ENCODE measurements around the gene SDK1.
A peak's percentile ranks its signal among the peaks of the same experiment; 100 is the strongest.

SDK1 gene

GRCh38 chr7:3787717-3788264 lies 486.7 kb downstream of the SDK1 start:
- H4K91ac ChIP-seq (ENCODE audit: low read depth, low read length, poor library complexity): no peak overlapping the region
- H3K4me1 ChIP-seq (ENCODE audit: control insufficient read depth in 2 of 2, insufficient read depth in 1 of 2, low read depth in 1 of 2, low read length in 2 of 2): peaks cover 0 to 8% of the 10 kb centered on the region in 2 donors
- H3K9me3 ChIP-seq (replicated peaks in 1 of 2; ENCODE audit: control insufficient read depth in 2 of 2, insufficient read depth in 1 of 2, low read depth in 1 of 2, low read length in 2 of 2): peaks cover 0 to 3% of the 10 kb centered on the region in 2 donors
- H2BK5ac ChIP-seq (ENCODE audit: low read length): no peak overlapping the region
- H2BK120ac ChIP-seq (ENCODE audit: low read depth, low read length): no peak overlapping the region
- H3K79me1 ChIP-seq (ENCODE audit: low read depth, low read length): no peaks in the 10 kb centered on the region
- no peak overlapping the region for H3K23ac ChIP-seq (ENCODE audit: low read depth, low read length, poor library complexity)
- no peak overlapping the region for H4K8ac ChIP-seq (ENCODE audit: low read depth, low read length)
- no CpG with 5 or more reads among the region's 15 CpGs for WGBS, 2 donors (ENCODE audit: extremely low coverage in 2 of 2, insufficient read length in 2 of 2, insufficient replicate concordance in 1 of 2)
- no peaks in the 10 kb centered on the region for H3K27me3 ChIP-seq (ENCODE audit: control insufficient read depth in 3 of 3, insufficient read depth in 3 of 3, low read depth in 1 of 3, low read length in 3 of 3)
- peak overlapping the region; percentile 69 for H2BK12ac ChIP-seq (ENCODE audit: low read length)
- no peak overlapping the region for H3K27ac ChIP-seq (replicated peaks; ENCODE audit: low read length)
- no peak for DNase-seq (ENCODE audit: low spot score)
- no peak overlapping the region for H3K4me2 ChIP-seq (ENCODE audit: insufficient read depth, low read length, poor library complexity, severe bottlenecking)
- H3K4ac ChIP-seq (ENCODE audit: low read length): no peak overlapping the region
- no peak overlapping the region for H3K9ac ChIP-seq (ENCODE audit: low read depth, low read length, poor library complexity)
- no peak overlapping the region for H2BK15ac ChIP-seq (ENCODE audit: low read length)
- no peak overlapping the region for H2AK5ac ChIP-seq (ENCODE audit: low read depth, low read length)
- H3K18ac ChIP-seq (ENCODE audit: low read length): no peak overlapping the region
- H3K14ac ChIP-seq (ENCODE audit: low read length): no peak overlapping the region
- no peaks in the 10 kb centered on the region for H3K36me3 ChIP-seq (replicated peaks in 1 of 2; ENCODE audit: control insufficient read depth in 2 of 2, insufficient read depth in 2 of 2, low read length in 2 of 2)
- no peak overlapping the region for H3K4me3 ChIP-seq (ENCODE audit: low read length in 2 of 2)
- peak overlapping the region; percentile 47 for H2AFZ ChIP-seq (ENCODE audit: low read length)

- H3K4me3 ChIP-seq (ENCODE audit: low read length in 2 of 2): no peak overlapping the region
- no peak overlapping the region for H3K27ac ChIP-seq (replicated peaks; ENCODE audit: low read length)
- DNase-seq (ENCODE audit: low spot score): no peak
- no peak overlapping the region for H3K14ac ChIP-seq (ENCODE audit: low read length)
- H2BK5ac ChIP-seq (ENCODE audit: low read length): no peak overlapping the region
- no peak overlapping the region for H2AFZ ChIP-seq (ENCODE audit: low read length)
- no peak overlapping the region for H2BK12ac ChIP-seq (ENCODE audit: low read length)
- no peaks in the 10 kb centered on the region for H3K79me1 ChIP-seq (ENCODE audit: low read depth, low read length)
- H3K9ac ChIP-seq (ENCODE audit: low read depth, low read length, poor library complexity): no peak overlapping the region
- H3K4me1 ChIP-seq (ENCODE audit: control insufficient read depth in 2 of 2, insufficient read depth in 1 of 2, low read depth in 1 of 2, low read length in 2 of 2): peaks cover 0 to 7% of the 10 kb centered on the region in 2 donors
- no peak overlapping the region for H3K4me2 ChIP-seq (ENCODE audit: insufficient read depth, low read length, poor library complexity, severe bottlenecking)
- H3K4ac ChIP-seq (ENCODE audit: low read length): no peak overlapping the region
- H3K9me3 ChIP-seq (replicated peaks in 1 of 2; ENCODE audit: control insufficient read depth in 2 of 2, insufficient read depth in 1 of 2, low read depth in 1 of 2, low read length in 2 of 2): no peaks in the 10 kb centered on the region
- WGBS, 2 donors (ENCODE audit: extremely low coverage in 2 of 2, insufficient read length in 2 of 2, insufficient replicate concordance in 1 of 2): no CpG with 5 or more reads among the region's 2 CpGs
- no peak overlapping the region for H2BK15ac ChIP-seq (ENCODE audit: low read length)
- no peak overlapping the region for H3K23ac ChIP-seq (ENCODE audit: low read depth, low read length, poor library complexity)
- no peak overlapping the region for H3K18ac ChIP-seq (ENCODE audit: low read length)
- H2AK5ac ChIP-seq (ENCODE audit: low read depth, low read length): no peak overlapping the region
- H3K36me3 ChIP-seq (replicated peaks in 1 of 2; ENCODE audit: control insufficient read depth in 2 of 2, insufficient read depth in 2 of 2, low read length in 2 of 2): no peaks in the 10 kb centered on the region
- no peaks in the 10 kb centered on the region for H3K27me3 ChIP-seq (ENCODE audit: control insufficient read depth in 3 of 3, insufficient read depth in 3 of 3, low read depth in 1 of 3, low read length in 3 of 3)
- no peak overlapping the region for H4K8ac ChIP-seq (ENCODE audit: low read depth, low read length)
- H2BK120ac ChIP-seq (ENCODE audit: low read depth, low read length): no peak overlapping the region
- H4K91ac ChIP-seq (ENCODE audit: low read depth, low read length, poor library complexity): no peak overlapping the region
These were observed 489.8 kb downstream of the SDK1 start for GRCh38 chr7:3790803-3791202.

GRCh38 chr7:3791327-3791726 lies 490.3 kb downstream of the SDK1 start:
- H3K4me1 ChIP-seq (ENCODE audit: control insufficient read depth in 2 of 2, insufficient read depth in 1 of 2, low read depth in 1 of 2, low read length in 2 of 2): peaks cover 0 to 2% of the 10 kb centered on the region in 2 donors
- no peak overlapping the region for H4K91ac ChIP-seq (ENCODE audit: low read depth, low read length, poor library complexity)
- WGBS, 2 donors (ENCODE audit: extremely low coverage in 2 of 2, insufficient read length in 2 of 2, insufficient replicate concordance in 1 of 2): no CpG with 5 or more reads among the region's 9 CpGs
- no peak overlapping the region for H4K8ac ChIP-seq (ENCODE audit: low read depth, low read length)
- peaks cover 0 to 1% of the 10 kb centered on the region in 2 donors for H3K9me3 ChIP-seq (replicated peaks in 1 of 2; ENCODE audit: control insufficient read depth in 2 of 2, insufficient read depth in 1 of 2, low read depth in 1 of 2, low read length in 2 of 2)
- no peak overlapping the region for H3K4ac ChIP-seq (ENCODE audit: low read length)
- no peak for DNase-seq (ENCODE audit: low spot score)
- no peak overlapping the region for H3K4me3 ChIP-seq (ENCODE audit: low read length in 2 of 2)
- no peak overlapping the region for H3K18ac ChIP-seq (ENCODE audit: low read length)
- H2AK5ac ChIP-seq (ENCODE audit: low read depth, low read length): no peak overlapping the region
- no peak overlapping the region for H3K4me2 ChIP-seq (ENCODE audit: insufficient read depth, low read length, poor library complexity, severe bottlenecking)
- H2BK12ac ChIP-seq (ENCODE audit: low read length): no peak overlapping the region
- no peak overlapping the region for H2AFZ ChIP-seq (ENCODE audit: low read length)
- no peaks in the 10 kb centered on the region for H3K36me3 ChIP-seq (replicated peaks in 1 of 2; ENCODE audit: control insufficient read depth in 2 of 2, insufficient read depth in 2 of 2, low read length in 2 of 2)
- no peaks in the 10 kb centered on the region for H3K79me1 ChIP-seq (ENCODE audit: low read depth, low read length)
- H2BK15ac ChIP-seq (ENCODE audit: low read length): no peak overlapping the region
- H2BK120ac ChIP-seq (ENCODE audit: low read depth, low read length): no peak overlapping the region
- no peak overlapping the region for H3K23ac ChIP-seq (ENCODE audit: low read depth, low read length, poor library complexity)
- H3K27me3 ChIP-seq (ENCODE audit: control insufficient read depth in 3 of 3, insufficient read depth in 3 of 3, low read depth in 1 of 3, low read length in 3 of 3): no peaks in the 10 kb centered on the region
- no peak overlapping the region for H3K14ac ChIP-seq (ENCODE audit: low read length)
- no peak overlapping the region for H3K27ac ChIP-seq (replicated peaks; ENCODE audit: low read length)
- no peak overlapping the region for H3K9ac ChIP-seq (ENCODE audit: low read depth, low read length, poor library complexity)
- H2BK5ac ChIP-seq (ENCODE audit: low read length): no peak overlapping the region

- no peak overlapping the region for H4K8ac ChIP-seq (ENCODE audit: low read depth, low read length)
- H3K79me1 ChIP-seq (ENCODE audit: low read depth, low read length): no peaks in the 10 kb centered on the region
- no peak overlapping the region for H2BK120ac ChIP-seq (ENCODE audit: low read depth, low read length)
- H3K4me3 ChIP-seq (ENCODE audit: low read length in 2 of 2): no peak overlapping the region
- no peak overlapping the region for H4K91ac ChIP-seq (ENCODE audit: low read depth, low read length, poor library complexity)
- H3K27me3 ChIP-seq (ENCODE audit: control insufficient read depth in 3 of 3, insufficient read depth in 3 of 3, low read depth in 1 of 3, low read length in 3 of 3): no peaks in the 10 kb centered on the region
- H2AFZ ChIP-seq (ENCODE audit: low read length): no peak overlapping the region
- H3K36me3 ChIP-seq (replicated peaks in 1 of 2; ENCODE audit: control insufficient read depth in 2 of 2, insufficient read depth in 2 of 2, low read length in 2 of 2): no peaks in the 10 kb centered on the region
- no peak overlapping the region for H3K4me2 ChIP-seq (ENCODE audit: insufficient read depth, low read length, poor library complexity, severe bottlenecking)
- no peak overlapping the region for H3K23ac ChIP-seq (ENCODE audit: low read depth, low read length, poor library complexity)
- H3K9ac ChIP-seq (ENCODE audit: low read depth, low read length, poor library complexity): no peak overlapping the region
- no peak overlapping the region for H2BK15ac ChIP-seq (ENCODE audit: low read length)
- H2BK5ac ChIP-seq (ENCODE audit: low read length): no peak overlapping the region
- H3K9me3 ChIP-seq (replicated peaks in 1 of 2; ENCODE audit: control insufficient read depth in 2 of 2, insufficient read depth in 1 of 2, low read depth in 1 of 2, low read length in 2 of 2): peaks cover 0 to 2% of the 10 kb centered on the region in 2 donors
- no peak for DNase-seq (ENCODE audit: low spot score)
- no peak overlapping the region for H3K18ac ChIP-seq (ENCODE audit: low read length)
- WGBS, 2 donors (ENCODE audit: extremely low coverage in 2 of 2, insufficient read length in 2 of 2, insufficient replicate concordance in 1 of 2): no CpG with 5 or more reads among the region's 4 CpGs
- no peak overlapping the region for H3K14ac ChIP-seq (ENCODE audit: low read length)
- H3K27ac ChIP-seq (replicated peaks; ENCODE audit: low read length): no peak overlapping the region
- H2BK12ac ChIP-seq (ENCODE audit: low read length): no peak overlapping the region
- H2AK5ac ChIP-seq (ENCODE audit: low read depth, low read length): no peak overlapping the region
- H3K4me1 ChIP-seq (ENCODE audit: control insufficient read depth in 2 of 2, insufficient read depth in 1 of 2, low read depth in 1 of 2, low read length in 2 of 2): no peaks in the 10 kb centered on the region
- no peak overlapping the region for H3K4ac ChIP-seq (ENCODE audit: low read length)
These were observed 494.1 kb downstream of the SDK1 start for GRCh38 chr7:3795141-3795540.
